ENCODE data around the gene EMC7.

DNA sequence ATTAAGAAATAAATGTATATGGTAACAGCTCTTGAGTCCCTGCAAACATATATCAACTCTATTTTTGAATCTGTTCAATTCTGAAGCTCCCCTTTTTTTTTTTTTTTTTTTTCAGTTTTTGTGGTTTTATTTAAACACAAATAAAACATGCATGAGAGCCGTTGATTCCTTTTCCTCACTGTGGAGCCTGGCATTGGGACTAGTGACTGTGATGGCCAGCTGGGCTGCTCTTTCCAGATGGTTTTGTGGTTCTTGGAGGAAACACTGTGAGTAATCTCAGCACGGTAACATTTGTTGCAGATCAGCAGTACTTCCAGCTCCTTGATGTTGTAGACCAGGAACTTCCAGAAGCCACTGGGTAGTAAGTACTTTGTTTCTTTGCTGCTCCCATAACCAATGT, 15.9 kb downstream of the EMC7 start:
- TF ChIP-seq, protein P1, sequence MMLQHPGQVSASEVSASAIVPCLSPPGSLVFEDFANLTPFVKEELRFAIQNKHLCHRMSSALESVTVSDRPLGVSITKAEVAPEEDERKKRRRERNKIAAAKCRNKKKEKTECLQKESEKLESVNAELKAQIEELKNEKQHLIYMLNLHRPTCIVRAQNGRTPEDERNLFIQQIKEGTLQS (IDR thresholded peaks at IDR 0.05) = no peak
- TF ChIP-seq, protein P2, sequence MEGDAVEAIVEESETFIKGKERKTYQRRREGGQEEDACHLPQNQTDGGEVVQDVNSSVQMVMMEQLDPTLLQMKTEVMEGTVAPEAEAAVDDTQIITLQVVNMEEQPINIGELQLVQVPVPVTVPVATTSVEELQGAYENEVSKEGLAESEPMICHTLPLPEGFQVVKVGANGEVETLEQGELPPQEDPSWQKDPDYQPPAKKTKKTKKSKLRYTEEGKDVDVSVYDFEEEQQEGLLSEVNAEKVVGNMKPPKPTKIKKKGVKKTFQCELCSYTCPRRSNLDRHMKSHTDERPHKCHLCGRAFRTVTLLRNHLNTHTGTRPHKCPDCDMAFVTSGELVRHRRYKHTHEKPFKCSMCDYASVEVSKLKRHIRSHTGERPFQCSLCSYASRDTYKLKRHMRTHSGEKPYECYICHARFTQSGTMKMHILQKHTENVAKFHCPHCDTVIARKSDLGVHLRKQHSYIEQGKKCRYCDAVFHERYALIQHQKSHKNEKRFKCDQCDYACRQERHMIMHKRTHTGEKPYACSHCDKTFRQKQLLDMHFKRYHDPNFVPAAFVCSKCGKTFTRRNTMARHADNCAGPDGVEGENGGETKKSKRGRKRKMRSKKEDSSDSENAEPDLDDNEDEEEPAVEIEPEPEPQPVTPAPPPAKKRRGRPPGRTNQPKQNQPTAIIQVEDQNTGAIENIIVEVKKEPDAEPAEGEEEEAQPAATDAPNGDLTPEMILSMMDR (IDR thresholded peaks at IDR 0.05 in 2 of 3, conservative IDR thresholded peaks at IDR 0.05 in 1 of 3; ENCODE audit: borderline replicate concordance in 1 of 3, insufficient read depth in 1 of 3, low read depth in 2 of 3, low read length in 2 of 3) = no peak
- TF ChIP-seq RAD21 (IDR thresholded peaks at IDR 0.05; ENCODE audit: low read depth) (no peak), YY1 (IDR thresholded peaks at IDR 0.05; ENCODE audit: extremely low read depth, insufficient replicate concordance, low read depth, low read length) (no peak), EZH2 (IDR thresholded peaks at IDR 0.05) (no peak), POLR2AphosphoS5 (IDR thresholded peaks at IDR 0.05; ENCODE audit: low read depth, low read length) (no peak), ZNF274 (IDR thresholded peaks at IDR 0.05; ENCODE audit: low read depth, low read length) (no peak)
